HepG2 (cell line): ENCODE measurements around the gene BMERB1. TPM values are rescaled to one million over a fixed set of nuclear protein-coding genes. Genes with fewer than 3 reads are reported as not detected.

Source experiments
- ATF6 ChIP-seq: sonication (generic); formaldehyde crosslinking; conservative IDR thresholded peaks from 2 replicates; pipeline ENCODE4 v1.4.0; 2020; ENCODE audit warnings: missing genetic modification reagents
- BRCA1 ChIP-seq: sonication (generic); formaldehyde crosslinking; IDR thresholded peaks from 2 replicates; pipeline ENCODE4 v1.4.0; 2020; ENCODE audit warnings: missing genetic modification reagents
- DR1 ChIP-seq: sonication (generic); formaldehyde crosslinking; IDR thresholded peaks from 2 replicates; pipeline ENCODE4 v1.8.0; 2021; ENCODE audit warnings: mild to moderate bottlenecking, missing genetic modification reagents, inconsistent platforms
- HCFC1 ChIP-seq: fragments of 150-350 bp; IDR thresholded peaks from 2 replicates; pipeline ENCODE4 v1.6.1; 2014; ENCODE audit warnings: low read depth, low read length
- KIAA2018 ChIP-seq: sonication (generic); formaldehyde crosslinking; IDR thresholded peaks from 2 replicates; pipeline ENCODE4 v1.5.0; 2020; ENCODE audit warnings: mild to moderate bottlenecking, missing genetic modification reagents, borderline replicate concordance
- NR2C2 ChIP-seq: sonication (generic); formaldehyde crosslinking; IDR thresholded peaks from 2 replicates; pipeline ENCODE4 v1.4.0; 2020; ENCODE audit warnings: missing genetic modification reagents, mild to moderate bottlenecking, moderate library complexity, borderline replicate concordance
- REPIN1 ChIP-seq: sonication (generic); formaldehyde crosslinking; IDR thresholded peaks from 2 replicates; pipeline ENCODE4 v1.8.0; 2022; ENCODE audit warnings: missing genetic modification reagents, low read depth, mild to moderate bottlenecking, borderline replicate concordance
- SP4 ChIP-seq: sonication (generic); formaldehyde crosslinking; IDR thresholded peaks from 2 replicates; pipeline ENCODE4 v1.8.1; 2023; ENCODE audit warnings: mild to moderate bottlenecking, missing genetic modification reagents
- TRIM24 ChIP-seq: sonication (generic); formaldehyde crosslinking; IDR thresholded peaks from 2 replicates; pipeline ENCODE4 v1.8.0; 2022; ENCODE audit warnings: mild to moderate bottlenecking, missing genetic modification reagents
- ZHX1 ChIP-seq: sonication (generic); formaldehyde crosslinking; IDR thresholded peaks from 2 replicates; pipeline ENCODE4 v1.8.1; 2022; ENCODE audit warnings: low read depth, mild to moderate bottlenecking, missing genetic modification reagents
- ZNF256 ChIP-seq: sonication (generic); formaldehyde crosslinking; conservative IDR thresholded peaks from 2 replicates; pipeline ENCODE4 v1.4.0; 2020; ENCODE audit warnings: missing genetic modification reagents
- ZNF296 ChIP-seq: sonication (generic); formaldehyde crosslinking; conservative IDR thresholded peaks from 2 replicates; pipeline ENCODE4 v1.5.0; 2020; ENCODE audit warnings: mild to moderate bottlenecking, missing genetic modification reagents
- ZNF597 ChIP-seq: sonication (generic); formaldehyde crosslinking; IDR thresholded peaks from 2 replicates; pipeline ENCODE4 v1.5.0; 2020; ENCODE audit warnings: missing genetic modification reagents
- ZNF629 ChIP-seq: sonication (generic); formaldehyde crosslinking; conservative IDR thresholded peaks from 2 replicates; pipeline ENCODE4 v1.5.0; 2020; ENCODE audit warnings: missing genetic modification reagents
- ZNF784 ChIP-seq: sonication (generic); formaldehyde crosslinking; IDR thresholded peaks from 2 replicates; pipeline ENCODE4 v1.5.1; 2020; ENCODE audit warnings: missing genetic modification reagents, mild to moderate bottlenecking, borderline replicate concordance
- polyA plus RNA-seq, 8 experiments: library from polyadenylated mRNA; depleted of rRNA in 3 of 8; stranded (reverse) in 7 of 8; unstranded in 1 of 8; fragments of >200 nt; fragmentation: Illumina TruSeq in 4 of 8; extraction: Trizol in 4 of 8; gene quantifications; 2 replicates each; pipeline versions ENCODE4 v1.2.1 to v1.2.3, GENCODE V29; 2011 to 2016; ENCODE audit warnings: low read depth in 4 of 8, missing spikeins in 1 of 8, mixed read lengths in 1 of 8; ENCODE audit not compliant: insufficient read depth in 1 of 8
- total RNA-seq, 5 experiments: library from RNA; depleted of rRNA; stranded (reverse); fragments of >200 nt; fragmentation: Illumina TruSeq; extraction: Trizol; gene quantifications; 2 replicates each; pipeline ENCODE4 v1.2.3, GENCODE V29; 2016; ENCODE audit warnings: low read depth in 1 of 5

BMERB1 gene
- total and polyA plus RNA-seq, 2 of the 13 experiments (the other 11 are each of a cell fraction or from before 2014, with no cell fraction given), result 1.4 TPM

- TF ChIP-seq KIAA2018, result no peak
- TF ChIP-seq TRIM24 (CRISPR knock-in tag), result 0 out of 2 replicates have a peak, but pooled peaks have one; percentile 65
- TF ChIP-seq HCFC1, result no peak
- TF ChIP-seq ZNF296, result no peak
- no peak for TF ChIP-seq DR1 (CRISPR knock-in tag)
- no peak for TF ChIP-seq ZNF597
- TF ChIP-seq REPIN1 (CRISPR knock-in tag), result 0 out of 2 replicates have a peak, but pooled peaks have one; percentile 16
- no peak for TF ChIP-seq ZNF629 (CRISPR knock-in tag)
- TF ChIP-seq ZNF256 (CRISPR knock-in tag), result no peak
- no peak for TF ChIP-seq ZHX1
- TF ChIP-seq NR2C2 (CRISPR knock-in tag), result no peak; the same call in 1 of the 2 replicates
- TF ChIP-seq BRCA1 (CRISPR knock-in tag), result no peak
- TF ChIP-seq SP4 (CRISPR knock-in tag), result no peak
- TF ChIP-seq ZNF784 (CRISPR knock-in tag), result peak; percentile 33; the same call in 1 of the 2 replicates
- no peak for TF ChIP-seq ATF6 (CRISPR knock-in tag)
Observed at GRCh38 chr16:15443753-15444152, 9.4 kb downstream of the BMERB1 start (continued).
